Activated CD4-positive, CD25-positive, alpha-beta regulatory T cell treated with anti-CD3 and anti-CD28 coated beads, Interleukin-2, amount 50 U/mL, for 24 hours (primary cell): Measurements from ENCODE around the gene CIT.
A peak's percentile ranks its signal among the peaks of the same experiment; 100 is the strongest.

Experiments used
- ATAC-seq, 2 donors: fragments of 150-1000 bp; cut with Tn5 transposase; one replicate each; pipeline ENCODE4 v1.10.0; 2021; ENCODE audit warnings: mild to moderate bottlenecking in 1 of 2, moderate library complexity in 1 of 2

Gene CIT

GRCh38 chr12:119797090-119797489, 80.0 kb downstream of the CIT start:
- no peak for ATAC-seq

- no peak for ATAC-seq
Observed at GRCh38 chr12:119796292-119796691, 80.8 kb downstream of the CIT start.

- ATAC-seq = no peak
Observed at GRCh38 chr12:119791453-119791852, 85.7 kb downstream of the CIT start.

GRCh38 chr12:119788786-119789185, 88.3 kb downstream of the CIT start:
- ATAC-seq = no peak

GRCh38 chr12:119786539-119786938, 90.6 kb downstream of the CIT start:
- ATAC-seq = no peak

- ATAC-seq = no peak
Observed at GRCh38 chr12:119784673-119785072, 92.4 kb downstream of the CIT start.

- peak in 1 of 2 donors; percentile 20 for ATAC-seq
Observed at GRCh38 chr12:119783787-119784186, 93.3 kb downstream of the CIT start.

GRCh38 chr12:119781804-119782203, 95.3 kb downstream of the CIT start:
- ATAC-seq = no peak

- ATAC-seq = no peak
Observed at GRCh38 chr12:119780786-119781434, 96.2 kb downstream of the CIT start.

- no peak for ATAC-seq
Observed at GRCh38 chr12:119775246-119775895, 101.7 kb downstream of the CIT start.

- no peak for ATAC-seq
Observed at GRCh38 chr12:119772431-119772830, 104.7 kb downstream of the CIT start.

GRCh38 chr12:119770146-119770545, 107.0 kb downstream of the CIT start:
- ATAC-seq = no peak

GRCh38 chr12:119762619-119763018, 114.5 kb downstream of the CIT start:
- no peak for ATAC-seq

- ATAC-seq = no peak
Observed at GRCh38 chr12:119758722-119759121, 118.4 kb downstream of the CIT start.

GRCh38 chr12:119758234-119758633, 118.9 kb downstream of the CIT start:
- ATAC-seq = no peak

GRCh38 chr12:119751961-119752360, 125.2 kb downstream of the CIT start:
- no peak for ATAC-seq

GRCh38 chr12:119749666-119750065, 127.5 kb downstream of the CIT start:
- no peak for ATAC-seq

- no peak for ATAC-seq
Observed at GRCh38 chr12:119748497-119748896, 128.6 kb downstream of the CIT start.

GRCh38 chr12:119746169-119746568, 131.0 kb downstream of the CIT start:
- ATAC-seq = no peak

GRCh38 chr12:119744900-119745606, 132.1 kb downstream of the CIT start:
- no peak for ATAC-seq

- ATAC-seq = no peak
Observed at GRCh38 chr12:119742700-119743099, 134.4 kb downstream of the CIT start.

GRCh38 chr12:119740830-119741229, 136.3 kb downstream of the CIT start:
- no peak for ATAC-seq

- no peak for ATAC-seq
Observed at GRCh38 chr12:119735079-119735478, 142.0 kb downstream of the CIT start.

- no peak for ATAC-seq
Observed at GRCh38 chr12:119730381-119730780, 146.7 kb downstream of the CIT start.
